ENCODE results near the gene MEAF6.
A peak's percentile ranks its signal among the peaks of the same experiment; 100 is the strongest.

The MEAF6 gene

GRCh38 chr1:37487619-37487984 is 27.0 kb downstream of the MEAF6 start:
- H3K14ac ChIP-seq (ENCODE audit: low read length), result no peak overlapping the region
- no peak overlapping the region for H3K18ac ChIP-seq (ENCODE audit: low read length)
- H4K8ac ChIP-seq (ENCODE audit: low read depth, low read length), result no peak overlapping the region
- H4K91ac ChIP-seq (ENCODE audit: low read depth, low read length, poor library complexity), result no peak overlapping the region
- peaks cover 0 to 2% of the 10 kb centered on the region in 2 donors for H3K4me1 ChIP-seq (ENCODE audit: control insufficient read depth in 2 of 2, insufficient read depth in 1 of 2, low read depth in 1 of 2, low read length in 2 of 2)
- H3K9ac ChIP-seq (ENCODE audit: low read depth, low read length, poor library complexity), result no peak overlapping the region
- H2BK120ac ChIP-seq (ENCODE audit: low read depth, low read length), result no peak overlapping the region
- WGBS, 2 donors (ENCODE audit: extremely low coverage in 2 of 2, insufficient read length in 2 of 2, insufficient replicate concordance in 1 of 2), result no CpG with 5 or more reads among the region's 5 CpGs
- H3K27me3 ChIP-seq (ENCODE audit: control insufficient read depth in 3 of 3, insufficient read depth in 3 of 3, low read depth in 1 of 3, low read length in 3 of 3), result no peaks in the 10 kb centered on the region
- H2BK15ac ChIP-seq (ENCODE audit: low read length), result no peak overlapping the region
- no peak overlapping the region for H2BK12ac ChIP-seq (ENCODE audit: low read length)
- H3K9me3 ChIP-seq (replicated peaks in 1 of 2; ENCODE audit: control insufficient read depth in 2 of 2, insufficient read depth in 1 of 2, low read depth in 1 of 2, low read length in 2 of 2), result no peaks in the 10 kb centered on the region
- no peak overlapping the region for H3K4ac ChIP-seq (ENCODE audit: low read length)
- H2AFZ ChIP-seq (ENCODE audit: low read length), result no peak overlapping the region
- no peak for DNase-seq (ENCODE audit: low spot score)
- H3K23ac ChIP-seq (ENCODE audit: low read depth, low read length, poor library complexity), result peak overlapping the region; percentile 69
- H3K36me3 ChIP-seq (replicated peaks in 1 of 2; ENCODE audit: control insufficient read depth in 2 of 2, insufficient read depth in 2 of 2, low read length in 2 of 2), result peaks cover 12 to 64% of the 10 kb centered on the region in 2 donors
- H2BK5ac ChIP-seq (ENCODE audit: low read length), result no peak overlapping the region
- H3K27ac ChIP-seq (replicated peaks; ENCODE audit: low read length), result no peak overlapping the region
- H3K4me2 ChIP-seq (ENCODE audit: insufficient read depth, low read length, poor library complexity, severe bottlenecking), result no peak overlapping the region
- no peak overlapping the region for H3K4me3 ChIP-seq (ENCODE audit: low read length in 2 of 2)
- H3K79me1 ChIP-seq (ENCODE audit: low read depth, low read length), result no peaks in the 10 kb centered on the region
- no peak overlapping the region for H2AK5ac ChIP-seq (ENCODE audit: low read depth, low read length)

GRCh38 chr1:37486680-37487618 is 27.6 kb downstream of the MEAF6 start:
- Histone ChIP-seq H4K8ac (ENCODE audit: low read depth, low read length) (no peak overlapping the region), H4K91ac (ENCODE audit: low read depth, low read length, poor library complexity) (no peak overlapping the region), H2BK120ac (ENCODE audit: low read depth, low read length) (no peak overlapping the region), H2BK5ac (ENCODE audit: low read length) (no peak overlapping the region), H3K4me3 (ENCODE audit: low read length in 2 of 2) (no peak overlapping the region), H3K27ac (replicated peaks; ENCODE audit: low read length) (no peak overlapping the region), H2BK15ac (ENCODE audit: low read length) (no peak overlapping the region), H3K4me2 (ENCODE audit: insufficient read depth, low read length, poor library complexity, severe bottlenecking) (no peak overlapping the region), H2AK5ac (ENCODE audit: low read depth, low read length) (no peak overlapping the region), H2BK12ac (ENCODE audit: low read length) (no peak overlapping the region), H3K9me3 (replicated peaks in 1 of 2; ENCODE audit: control insufficient read depth in 2 of 2, insufficient read depth in 1 of 2, low read depth in 1 of 2, low read length in 2 of 2) (no peaks in the 10 kb centered on the region), H3K4ac (ENCODE audit: low read length) (peak overlapping the region; percentile 29), H3K14ac (ENCODE audit: low read length) (no peak overlapping the region), H3K23ac (ENCODE audit: low read depth, low read length, poor library complexity) (peak overlapping the region; percentile 69), H2AFZ (ENCODE audit: low read length) (no peak overlapping the region), H3K36me3 (replicated peaks in 1 of 2; ENCODE audit: control insufficient read depth in 2 of 2, insufficient read depth in 2 of 2, low read length in 2 of 2) (peaks cover 16 to 68% of the 10 kb centered on the region in 2 donors), H3K18ac (ENCODE audit: low read length) (no peak overlapping the region), H3K9ac (ENCODE audit: low read depth, low read length, poor library complexity) (no peak overlapping the region), H3K27me3 (ENCODE audit: control insufficient read depth in 3 of 3, insufficient read depth in 3 of 3, low read depth in 1 of 3, low read length in 3 of 3) (no peaks in the 10 kb centered on the region), H3K4me1 (ENCODE audit: control insufficient read depth in 2 of 2, insufficient read depth in 1 of 2, low read depth in 1 of 2, low read length in 2 of 2) (peaks cover 0 to 2% of the 10 kb centered on the region in 2 donors), H3K79me1 (ENCODE audit: low read depth, low read length) (no peaks in the 10 kb centered on the region)
- peak; percentile 69 for DNase-seq (ENCODE audit: low spot score)
- WGBS, 2 donors (ENCODE audit: extremely low coverage in 2 of 2, insufficient read length in 2 of 2, insufficient replicate concordance in 1 of 2), result no CpG with 5 or more reads among the region's 10 CpGs

GRCh38 chr1:37485902-37486679 is 28.5 kb downstream of the MEAF6 start:
- H3K4ac ChIP-seq (ENCODE audit: low read length), result no peak overlapping the region
- H2AFZ ChIP-seq (ENCODE audit: low read length), result no peak overlapping the region
- H3K79me1 ChIP-seq (ENCODE audit: low read depth, low read length), result no peaks in the 10 kb centered on the region
- no CpG with 5 or more reads among the region's 6 CpGs for WGBS, 2 donors (ENCODE audit: extremely low coverage in 2 of 2, insufficient read length in 2 of 2, insufficient replicate concordance in 1 of 2)
- H4K91ac ChIP-seq (ENCODE audit: low read depth, low read length, poor library complexity), result no peak overlapping the region
- H3K23ac ChIP-seq (ENCODE audit: low read depth, low read length, poor library complexity), result no peak overlapping the region
- H3K4me2 ChIP-seq (ENCODE audit: insufficient read depth, low read length, poor library complexity, severe bottlenecking), result no peak overlapping the region
- H2BK12ac ChIP-seq (ENCODE audit: low read length), result no peak overlapping the region
- H2BK5ac ChIP-seq (ENCODE audit: low read length), result no peak overlapping the region
- H3K9me3 ChIP-seq (replicated peaks in 1 of 2; ENCODE audit: control insufficient read depth in 2 of 2, insufficient read depth in 1 of 2, low read depth in 1 of 2, low read length in 2 of 2), result no peaks in the 10 kb centered on the region
- H3K9ac ChIP-seq (ENCODE audit: low read depth, low read length, poor library complexity), result no peak overlapping the region
- H3K14ac ChIP-seq (ENCODE audit: low read length), result no peak overlapping the region
- H3K27ac ChIP-seq (replicated peaks; ENCODE audit: low read length), result no peak overlapping the region
- no peak overlapping the region for H2BK15ac ChIP-seq (ENCODE audit: low read length)
- no peak overlapping the region for H3K18ac ChIP-seq (ENCODE audit: low read length)
- no peak for DNase-seq (ENCODE audit: low spot score)
- H3K4me1 ChIP-seq (ENCODE audit: control insufficient read depth in 2 of 2, insufficient read depth in 1 of 2, low read depth in 1 of 2, low read length in 2 of 2), result peaks cover 0 to 2% of the 10 kb centered on the region in 2 donors
- H2AK5ac ChIP-seq (ENCODE audit: low read depth, low read length), result no peak overlapping the region
- no peak overlapping the region for H3K4me3 ChIP-seq (ENCODE audit: low read length in 2 of 2)
- no peaks in the 10 kb centered on the region for H3K27me3 ChIP-seq (ENCODE audit: control insufficient read depth in 3 of 3, insufficient read depth in 3 of 3, low read depth in 1 of 3, low read length in 3 of 3)
- no peak overlapping the region for H2BK120ac ChIP-seq (ENCODE audit: low read depth, low read length)
- no peak overlapping the region for H4K8ac ChIP-seq (ENCODE audit: low read depth, low read length)
- peaks cover 21 to 70% of the 10 kb centered on the region in 2 donors for H3K36me3 ChIP-seq (replicated peaks in 1 of 2; ENCODE audit: control insufficient read depth in 2 of 2, insufficient read depth in 2 of 2, low read length in 2 of 2)

Measured in neuronal stem cell (in vitro differentiated cells).